Left ventricle myocardium inferior (tissue), 1 donor: ENCODE results near the gene HOXB9. TPM values are rescaled to one million over a fixed set of nuclear protein-coding genes. Genes with fewer than 3 reads are reported as not detected.

Experiments
- DNase-seq: peaks from one replicate; pipeline ENCODE4 v3.0.0-alpha.2; 2020
- H3K27ac ChIP-seq: fragments of 200-600 bp; replicated peaks from 2 replicates; pipeline ENCODE4 v1.8.0; 2021
- H3K27me3 ChIP-seq: fragments of 200-600 bp; 2 replicates; pipeline ENCODE4 v1.8.0; 2021; ENCODE audit warnings: low read depth
- H3K36me3 ChIP-seq: fragments of 200-600 bp; 2 replicates; pipeline ENCODE4 v1.8.0; 2021
- H3K4me1 ChIP-seq: fragments of 200-600 bp; 2 replicates; pipeline ENCODE4 v1.8.0; 2021
- H3K4me3 ChIP-seq: fragments of 200-600 bp; 2 replicates; pipeline ENCODE4 v1.8.0; 2021; ENCODE audit warnings: mild to moderate bottlenecking, moderate library complexity
- H3K9me3 ChIP-seq: fragments of 200-600 bp; replicated peaks from 2 replicates; pipeline ENCODE4 v1.8.0; 2021
- CTCF ChIP-seq: fragments of 200-600 bp; IDR thresholded peaks from 2 replicates; pipeline ENCODE4 v1.8.0; 2021; ENCODE audit warnings: antibody characterized with exemption, mild to moderate bottlenecking, borderline replicate concordance
- intact Hi-C: fragments of 100-400 bp; cut with micrococcal nuclease; formaldehyde crosslinking; loops from one replicate; pipeline ENCODE4 v1.11.0; 2022
- total RNA-seq: library from RNA; stranded (reverse); fragmentation: NEBNext Ultra II Directional; extraction: Animal tissue kit (Norgen Biotek cat#: 25700); gene quantifications from one replicate; pipeline ENCODE4 v1.2.1, GENCODE V29; 2021
- donor health status: DM: no; HTN: yes; CAD: no; lungs with severe emphysema.

The HOXB9 gene
- total RNA-seq, 1 donor from 2014 or later: not detected

- intact Hi-C loops: loop anchor here (10.0 kb wide), 1 partner anchor 283 kb away; no protein-coding TSS in a partner anchor
- DNase-seq: no peak
- Histone ChIP-seq H3K4me1 (peaks cover 33% of the 10 kb centered on the region), H3K9me3 (no peaks in the 10 kb centered on the region), H3K36me3 (no peaks in the 10 kb centered on the region), H3K27ac (no peak overlapping the region), H3K27me3 (peaks cover 100% of the 10 kb centered on the region), H3K4me3 (no peak overlapping the region)
- TF ChIP-seq CTCF: no peak
Observed at GRCh38 chr17:48617471-48618255, 8.5 kb downstream of the HOXB9 start.

- Histone ChIP-seq H3K36me3 (no peaks in the 10 kb centered on the region), H3K4me3 (no peak overlapping the region), H3K27me3 (peaks cover 100% of the 10 kb centered on the region), H3K4me1 (peaks cover 40% of the 10 kb centered on the region), H3K9me3 (no peaks in the 10 kb centered on the region), H3K27ac (no peak overlapping the region)
- no peak for DNase-seq
- TF ChIP-seq CTCF: no peak
- intact Hi-C loops: loop anchor here (10.0 kb wide), 1 partner anchor 282 kb away; no protein-coding TSS in a partner anchor
Observed at GRCh38 chr17:48616717-48617470, 9.3 kb downstream of the HOXB9 start.

GRCh38 chr17:48615963-48616716, 10.0 kb downstream of the HOXB9 start:
- Histone ChIP-seq H3K9me3 (no peaks in the 10 kb centered on the region), H3K27me3 (peaks cover 100% of the 10 kb centered on the region), H3K4me1 (peaks cover 47% of the 10 kb centered on the region), H3K27ac (no peak overlapping the region), H3K4me3 (no peak overlapping the region), H3K36me3 (no peaks in the 10 kb centered on the region)
- TF ChIP-seq CTCF: no peak
- intact Hi-C loops: loop anchor here (10.0 kb wide), 1 partner anchor 281 kb away; no protein-coding TSS in a partner anchor
- DNase-seq: no peak

GRCh38 chr17:48615047-48615962, 10.9 kb downstream of the HOXB9 start, which contains the start of gene HOXB8:
Gene HOXB8, minus strand, starts transcription at chr17:48615292. Its CDS starts 588 bp downstream, at chr17:48614704.
- intact Hi-C loops: loop anchor here (10.0 kb wide), 1 partner anchor 281 kb away; no protein-coding TSS in a partner anchor

More at GRCh38 chr17:48615047-48615962, 10.9 kb downstream of the HOXB9 start, which contains the start of gene HOXB8:
- DNase-seq: no peak
- Histone ChIP-seq H3K36me3 (no peaks in the 10 kb centered on the region), H3K27ac (no peak within 1 kb of the TSS), H3K4me3 (peak within 1 kb of the TSS; percentile 35), H3K9me3 (no peaks in the 10 kb centered on the region), H3K4me1 (peaks cover 55% of the 10 kb centered on the region), H3K27me3 (peaks cover 100% of the 10 kb centered on the region)
- TF ChIP-seq CTCF: no peak
